Panc1 (cell line): ENCODE data around the gene SIRT6. TPM values are rescaled to one million over a fixed set of nuclear protein-coding genes. Genes with fewer than 3 reads are reported as not detected.

Source experiments
- ATAC-seq: fragments of 200-7000 bp; cut with Tn5 transposase; 2 replicates; pipeline ENCODE4 v1.9.1; 2020; ENCODE audit warnings: mild to moderate bottlenecking, moderate library complexity
- BruUV-seq: library from RNA; stranded (reverse); fragments of 400-500 nt; replicated peaks from 2 replicates; lab custom pipeline; 2021; lab: Mats Ljungman, UMichigan
- CTCF ChIA-PET: fragments of 300-600 bp; sonication (Branson Sonifier 250); formaldehyde crosslinking; loops from one replicate; lab custom pipeline; 2022; ENCODE audit warnings: antibody characterized with exemption; lab: Charles Lee
- POLR2A ChIA-PET: fragments of 300-600 bp; sonication (Branson Sonifier 250); formaldehyde crosslinking; loops from one replicate; lab custom pipeline; 2022; ENCODE audit warnings: antibody characterized with exemption; lab: Charles Lee
- DNase-seq: peaks from one replicate; pipeline ENCODE4 v3.0.0-alpha.2; 2010; ENCODE audit warnings: low read depth, low spot score
- H3K27ac ChIP-seq: 2 replicates; pipeline ENCODE4 v1.5.1; 2011; ENCODE audit warnings: mild to moderate bottlenecking, low read length, inconsistent platforms
- H3K27me3 ChIP-seq: fragments of 200-500 bp; sonication (Bioruptor generic); 2 replicates; pipeline ENCODE4 v1.6.0; 2014; ENCODE audit warnings: low read length, inconsistent platforms; ENCODE audit not compliant: control insufficient read depth, insufficient read depth
- H3K36me3 ChIP-seq: fragments of 200-500 bp; sonication (Bioruptor generic); 2 replicates; pipeline ENCODE4 v1.5.1; 2014; ENCODE audit warnings: inconsistent platforms, mild to moderate bottlenecking, low read length, moderate library complexity; ENCODE audit not compliant: control insufficient read depth, insufficient read depth
- H3K4me1 ChIP-seq: 2 replicates; pipeline ENCODE4 v1.5.1; 2011; ENCODE audit warnings: inconsistent platforms, mild to moderate bottlenecking, low read length, moderate library complexity; ENCODE audit not compliant: control insufficient read depth, insufficient read depth
- H3K4me3 ChIP-seq, 2 experiments: 2 replicates each; pipeline ENCODE4 v1.5.1; 2011 to 2012; ENCODE audit warnings: low read depth in 2 of 2, low read length in 2 of 2, mild to moderate bottlenecking in 2 of 2, inconsistent platforms in 1 of 2, moderate library complexity in 1 of 2
- H3K9me3 ChIP-seq: fragments of 200-500 bp; sonication (Bioruptor generic); 2 replicates; pipeline ENCODE4 v1.5.1; 2014; ENCODE audit warnings: low read depth, mild to moderate bottlenecking, inconsistent platforms, low read length, moderate library complexity; ENCODE audit not compliant: control insufficient read depth, insufficient read depth
- CTCF ChIP-seq: fragments of 450-650 bp; IDR thresholded peaks from 2 replicates; pipeline ENCODE4 v1.5.1; 2017; ENCODE audit warnings: mild to moderate bottlenecking
- POLR2AphosphoS5 ChIP-seq: IDR thresholded peaks from 2 replicates; pipeline ENCODE4 v1.6.1; 2012; ENCODE audit warnings: mild to moderate bottlenecking, low read depth, low read length, moderate library complexity
- REST ChIP-seq, 2 experiments: IDR thresholded peaks; 2 replicates each; pipeline ENCODE4 v1.6.1; 2011 to 2012; ENCODE audit warnings: low read depth in 2 of 2, control low read depth in 1 of 2, low read length in 1 of 2, mild to moderate bottlenecking in 1 of 2, moderate library complexity in 1 of 2; ENCODE audit not compliant: insufficient read depth in 1 of 2
- SIN3A ChIP-seq: IDR thresholded peaks from 2 replicates; pipeline ENCODE4 v1.6.1; 2012; ENCODE audit warnings: low read depth, mild to moderate bottlenecking, low read length, moderate library complexity, borderline replicate concordance; ENCODE audit not compliant: insufficient read depth
- TCF7L2 ChIP-seq: IDR thresholded peaks from 2 replicates; pipeline ENCODE4 v1.6.1; 2011; ENCODE audit warnings: mild to moderate bottlenecking, low read depth, low read length, inconsistent platforms
- in situ Hi-C: cut with HindIII; loops from 2 replicates; pipeline ENCODE4 v1.10.0; 2016; ENCODE audit warnings: low sequenced_read_pairs, low pct_unique_long_range_greater_than_20kb
- intact Hi-C: fragments of 100-400 bp; cut with micrococcal nuclease; formaldehyde crosslinking; loops from one replicate; pipeline ENCODE4 v1.10.0; 2022; ENCODE audit not compliant: unreplicated experiment
- total RNA-seq: library from RNA; stranded (reverse); gene quantifications from one replicate; pipeline ENCODE4 v1.2.1, GENCODE V29; 2021; ENCODE audit not compliant: unreplicated experiment

SIRT6 gene
- total RNA-seq, 1 experiment from 2014 or later: 19.8 TPM

GRCh38 chr19:4183967-4184717 lies 1.8 kb upstream of the SIRT6 start:
- POLR2A ChIA-PET: interaction anchor here (0.6 kb wide), 1 partner anchor 197 kb away, joined by 15 read pairs; no protein-coding TSS in a partner anchor
- in situ Hi-C loops: no loop called here
- H3K4me3 ChIP-seq: no peak overlapping the region
- H3K27ac ChIP-seq: no peak overlapping the region
- no peak for ATAC-seq
- CTCF ChIA-PET: interaction anchor here (0.5 kb wide), 1 partner anchor 196 kb away, joined by 4 read pairs; no protein-coding TSS in a partner anchor
- no peaks in the 10 kb centered on the region for H3K27me3 ChIP-seq
- intact Hi-C loops: no loop called here
- no peak for DNase-seq
- peaks cover 3% of the 10 kb centered on the region; the same call in 1 of the 2 replicates for H3K36me3 ChIP-seq
- no peak for TF ChIP-seq CTCF
- TF ChIP-seq REST (IDR thresholded peaks at IDR 0.05; ENCODE audit: insufficient read depth in 1 of 2, low read depth in 2 of 2, low read length in 1 of 2): no peak
- TF ChIP-seq SIN3A: no peak
- no peak for TF ChIP-seq POLR2AphosphoS5
- TF ChIP-seq TCF7L2: no peak
- H3K4me1 ChIP-seq: no peaks in the 10 kb centered on the region; the same call in none of the 2 replicates
- H3K9me3 ChIP-seq: no peaks in the 10 kb centered on the region
- BruUV-seq: no TSS peak

- H3K36me3 ChIP-seq: peaks cover 3% of the 10 kb centered on the region; the same call in 1 of the 2 replicates
- no TSS peak for BruUV-seq
- ChIA-PET CTCF (interaction anchor here (0.6 kb wide), 1 partner anchor 979 kb away, joined by 3 read pairs; no protein-coding TSS in a partner anchor), POLR2A (no interaction called here)
- DNase-seq (no peak), ATAC-seq (no peak)
- H3K4me3 ChIP-seq: peak overlapping the region in 1 of 2 experiments; percentile 70; a peak in 2 of 4 replicates
- no peaks in the 10 kb centered on the region; the same call in none of the 2 replicates for H3K4me1 ChIP-seq
- no peaks in the 10 kb centered on the region for H3K27me3 ChIP-seq
- intact Hi-C loops (no loop called here), in situ Hi-C loops (no loop called here)
- no peaks in the 10 kb centered on the region for H3K9me3 ChIP-seq
- no peak overlapping the region for H3K27ac ChIP-seq
- no peak for TF ChIP-seq REST (IDR thresholded peaks at IDR 0.05; ENCODE audit: insufficient read depth in 1 of 2, low read depth in 2 of 2, low read length in 1 of 2)
- no peak for TF ChIP-seq TCF7L2
- TF ChIP-seq SIN3A: no peak
- no peak for TF ChIP-seq CTCF
- no peak for TF ChIP-seq POLR2AphosphoS5
Observed at GRCh38 chr19:4181053-4181508, 1.3 kb downstream of the SIRT6 start.
